Left ventricle myocardium inferior (tissue), 1 donor: ENCODE results near the gene UTY. TPM values are rescaled to one million over a fixed set of nuclear protein-coding genes. Genes with fewer than 3 reads are reported as not detected.
"Not testable (repeated sequence)": the region's sequence is repeated elsewhere in the genome, so short reads cannot be mapped to it uniquely, and the experiment has no call there.

Experiments used
- DNase-seq: peaks from one replicate; pipeline ENCODE4 v3.0.0-alpha.2; 2020
- H3K27ac ChIP-seq: fragments of 200-600 bp; replicated peaks from 2 replicates; pipeline ENCODE4 v1.8.0; 2021
- H3K27me3 ChIP-seq: fragments of 200-600 bp; 2 replicates; pipeline ENCODE4 v1.8.0; 2021; ENCODE audit warnings: low read depth
- H3K36me3 ChIP-seq: fragments of 200-600 bp; 2 replicates; pipeline ENCODE4 v1.8.0; 2021
- H3K4me1 ChIP-seq: fragments of 200-600 bp; 2 replicates; pipeline ENCODE4 v1.8.0; 2021
- H3K4me3 ChIP-seq: fragments of 200-600 bp; 2 replicates; pipeline ENCODE4 v1.8.0; 2021; ENCODE audit warnings: mild to moderate bottlenecking, moderate library complexity
- H3K9me3 ChIP-seq: fragments of 200-600 bp; replicated peaks from 2 replicates; pipeline ENCODE4 v1.8.0; 2021
- CTCF ChIP-seq: fragments of 200-600 bp; IDR thresholded peaks from 2 replicates; pipeline ENCODE4 v1.8.0; 2021; ENCODE audit warnings: antibody characterized with exemption, mild to moderate bottlenecking, borderline replicate concordance
- intact Hi-C: fragments of 100-400 bp; cut with micrococcal nuclease; formaldehyde crosslinking; loops from one replicate; pipeline ENCODE4 v1.11.0; 2022
- total RNA-seq: library from RNA; stranded (reverse); fragmentation: NEBNext Ultra II Directional; extraction: Animal tissue kit (Norgen Biotek cat#: 25700); gene quantifications from one replicate; pipeline ENCODE4 v1.2.1, GENCODE V29; 2021
- donor health status: DM: no; HTN: yes; CAD: no; lungs with severe emphysema.

UTY gene
- total RNA-seq, 1 donor from 2014 or later, result 10.4 TPM

- DNase-seq, result no peak
- peaks cover 22% of the 10 kb centered on the region for H3K36me3 ChIP-seq
- H3K4me1 ChIP-seq, result no peaks in the 10 kb centered on the region
- no peak overlapping the region for H3K27ac ChIP-seq
- no peaks in the 10 kb centered on the region for H3K9me3 ChIP-seq
- no peak for TF ChIP-seq CTCF
- no peaks in the 10 kb centered on the region for H3K27me3 ChIP-seq
- intact Hi-C loops, result no loop called here
- no peak overlapping the region for H3K4me3 ChIP-seq
Observed at GRCh38 chrY:13300795-13301194, 179.0 kb downstream of the UTY start.

- H3K27me3 ChIP-seq, result no peaks in the 10 kb centered on the region
- H3K4me3 ChIP-seq, result no peak overlapping the region
- peaks cover 35% of the 10 kb centered on the region for H3K36me3 ChIP-seq
- intact Hi-C loops, result no loop called here
- TF ChIP-seq CTCF, result no peak
- no peaks in the 10 kb centered on the region for H3K9me3 ChIP-seq
- no peak for DNase-seq
- no peaks in the 10 kb centered on the region for H3K4me1 ChIP-seq
- H3K27ac ChIP-seq, result no peak overlapping the region
Observed at GRCh38 chrY:13299411-13299810, 180.4 kb downstream of the UTY start.

- Histone ChIP-seq H3K36me3 (peaks cover 33% of the 10 kb centered on the region), H3K27ac (no peak overlapping the region), H3K27me3 (no peaks in the 10 kb centered on the region), H3K9me3 (no peaks in the 10 kb centered on the region), H3K4me3 (no peak overlapping the region), H3K4me1 (no peaks in the 10 kb centered on the region)
- intact Hi-C loops, result no loop called here
- no peak for TF ChIP-seq CTCF
- DNase-seq, result no peak
Observed at GRCh38 chrY:13296176-13296890, 183.5 kb downstream of the UTY start.

GRCh38 chrY:13295026-13295425, 184.8 kb downstream of the UTY start:
- Histone ChIP-seq H3K27ac (no peak overlapping the region), H3K36me3 (peaks cover 40% of the 10 kb centered on the region), H3K9me3 (no peaks in the 10 kb centered on the region), H3K27me3 (no peaks in the 10 kb centered on the region), H3K4me1 (no peaks in the 10 kb centered on the region), H3K4me3 (no peak overlapping the region)
- no peak for TF ChIP-seq CTCF
- intact Hi-C loops, result no loop called here
- DNase-seq, result no peak

- Histone ChIP-seq H3K9me3 (peaks cover 8% of the 10 kb centered on the region), H3K27me3 (no peaks in the 10 kb centered on the region), H3K4me3 (no peak overlapping the region), H3K4me1 (no peaks in the 10 kb centered on the region), H3K36me3 (peaks cover 56% of the 10 kb centered on the region), H3K27ac (no peak overlapping the region)
- TF ChIP-seq CTCF, result no peak
- no peak for DNase-seq
- intact Hi-C loops, result no loop called here
Observed at GRCh38 chrY:13291199-13291598, 188.6 kb downstream of the UTY start.

GRCh38 chrY:13282151-13283054, 197.4 kb downstream of the UTY start:
- intact Hi-C loops, result not testable (repeated sequence)
- peak overlapping the region; percentile 33 for H3K27ac ChIP-seq
- DNase-seq, result peak; percentile 47

More at GRCh38 chrY:13282151-13283054, 197.4 kb downstream of the UTY start:
- H3K27me3 ChIP-seq, H3K4me3 ChIP-seq, H3K9me3 ChIP-seq: not testable (repeated sequence)
- Histone ChIP-seq H3K36me3 (peaks cover 18% of the 10 kb centered on the region), H3K4me1 (peaks cover 12% of the 10 kb centered on the region)
